ENCODE data around the gene PCSK5. TPM values are rescaled to one million over a fixed set of nuclear protein-coding genes. Genes with fewer than 3 reads are reported as not detected.

PCSK5 gene
- total RNA-seq, 4 donors from 2014 or later: 22.0 to 37.4 (median 27.8) TPM

- intact Hi-C loops (cut with DNase I): no loop called here
- no peak overlapping the region for H3K4me3 ChIP-seq
- 80% methylated on average over 11 of the region's 11 CpGs for WGBS
- H3K4me1 ChIP-seq: peaks cover 0 to 30% (median 19%) of the 10 kb centered on the region in 4 donors
- DNase-seq (ENCODE audit: extremely low spot score): no peak
- no peaks in the 10 kb centered on the region for H3K27me3 ChIP-seq
- no peaks in the 10 kb centered on the region for H3K9me3 ChIP-seq
- TF ChIP-seq POLR2AphosphoS5 (IDR thresholded peaks at IDR 0.05) (no peak), POLR2A (IDR thresholded peaks at IDR 0.05; ENCODE audit: low read depth) (no peak), CTCF (IDR thresholded peaks at IDR 0.05) (peak in 2 of 3 experiments; percentile 11 to 27)
- no peaks in the 10 kb centered on the region for H3K36me3 ChIP-seq
- H3K27ac ChIP-seq (replicated peaks in 1 of 4): no peak overlapping the region
Observed at GRCh38 chr9:76219560-76220151, 329.2 kb downstream of the PCSK5 start.

GRCh38 chr9:76221423-76221822, 330.9 kb downstream of the PCSK5 start:
- H3K9me3 ChIP-seq: no peaks in the 10 kb centered on the region
- peaks cover 0 to 14% (median 11%) of the 10 kb centered on the region in 4 donors for H3K4me1 ChIP-seq
- TF ChIP-seq POLR2AphosphoS5 (IDR thresholded peaks at IDR 0.05) (no peak), CTCF (IDR thresholded peaks at IDR 0.05) (no peak), POLR2A (IDR thresholded peaks at IDR 0.05; ENCODE audit: low read depth) (no peak), EP300 (IDR thresholded peaks at IDR 0.05) (no peak)
- intact Hi-C loops (cut with DNase I): no loop called here
- no peak overlapping the region for H3K27ac ChIP-seq (replicated peaks in 1 of 4)
- H3K36me3 ChIP-seq: no peaks in the 10 kb centered on the region
- H3K4me3 ChIP-seq: no peak overlapping the region
- no peaks in the 10 kb centered on the region for H3K27me3 ChIP-seq
- 77% methylated on average over 6 of the region's 6 CpGs for WGBS
- no peak for DNase-seq (ENCODE audit: extremely low spot score)

GRCh38 chr9:76223749-76224340, 333.4 kb downstream of the PCSK5 start:
- TF ChIP-seq EP300 (IDR thresholded peaks at IDR 0.05) (no peak), POLR2AphosphoS5 (IDR thresholded peaks at IDR 0.05) (peak in 1 of 2 donors; percentile 39)
- WGBS: 34% methylated on average over 3 of the region's 3 CpGs
- Histone ChIP-seq H3K36me3 (no peaks in the 10 kb centered on the region), H3K4me3 (no peak overlapping the region), H3K27me3 (no peaks in the 10 kb centered on the region), H3K9me3 (no peaks in the 10 kb centered on the region), H3K4me1 (peaks cover 0 to 12% (median 11%) of the 10 kb centered on the region in 4 donors), H3K27ac (replicated peaks in 1 of 4) (peak overlapping the region; percentile 24 to 55 (median 38))
- DNase-seq (ENCODE audit: extremely low spot score): no peak
- intact Hi-C loops (cut with DNase I): no loop called here

- no peaks in the 10 kb centered on the region for H3K27me3 ChIP-seq
- H3K36me3 ChIP-seq: no peaks in the 10 kb centered on the region
- no peak for DNase-seq (ENCODE audit: extremely low spot score)
- WGBS: 63% methylated on average over 2 of the region's 2 CpGs
- TF ChIP-seq CTCF (IDR thresholded peaks at IDR 0.05) (no peak), POLR2AphosphoS5 (IDR thresholded peaks at IDR 0.05) (no peak), POLR2A (IDR thresholded peaks at IDR 0.05; ENCODE audit: low read depth) (no peak), EP300 (IDR thresholded peaks at IDR 0.05) (no peak)
- no peaks in the 10 kb centered on the region for H3K9me3 ChIP-seq
- H3K4me3 ChIP-seq: no peak overlapping the region
- H3K4me1 ChIP-seq: peaks cover 0 to 12% (median 11%) of the 10 kb centered on the region in 4 donors
- no peak overlapping the region for H3K27ac ChIP-seq (replicated peaks in 1 of 4)
- intact Hi-C loops (cut with DNase I): no loop called here
Observed at GRCh38 chr9:76227156-76227555, 336.7 kb downstream of the PCSK5 start.

GRCh38 chr9:76231001-76231400, 340.5 kb downstream of the PCSK5 start:
- Histone ChIP-seq H3K36me3 (no peaks in the 10 kb centered on the region), H3K27ac (replicated peaks in 1 of 4) (no peak overlapping the region), H3K4me1 (no peaks in the 10 kb centered on the region), H3K27me3 (no peaks in the 10 kb centered on the region), H3K4me3 (no peak overlapping the region), H3K9me3 (no peaks in the 10 kb centered on the region)
- 91% methylated on average over 5 of the region's 5 CpGs for WGBS
- DNase-seq (ENCODE audit: extremely low spot score): no peak
- intact Hi-C loops (cut with DNase I): no loop called here
- TF ChIP-seq POLR2AphosphoS5 (IDR thresholded peaks at IDR 0.05) (no peak), CTCF (IDR thresholded peaks at IDR 0.05) (no peak), POLR2A (IDR thresholded peaks at IDR 0.05; ENCODE audit: low read depth) (no peak), EP300 (IDR thresholded peaks at IDR 0.05) (no peak)
